K562 (cell line): ENCODE data around the gene FTH1. TPM values are rescaled to one million over a fixed set of nuclear protein-coding genes. Genes with fewer than 3 reads are reported as not detected.

Experiments used
- CBFA2T2 ChIP-seq: fragments of 450-650 bp; conservative IDR thresholded peaks from 2 replicates; pipeline ENCODE4 v1.6.1; 2017; ENCODE audit warnings: mild to moderate bottlenecking
- CHAMP1 ChIP-seq: fragments of 450-650 bp; IDR thresholded peaks from 2 replicates; pipeline ENCODE4 v1.6.1; 2016; ENCODE audit warnings: mild to moderate bottlenecking
- CREB1 ChIP-seq, 2 experiments: sonication (generic) in 1 of 2; formaldehyde crosslinking in 1 of 2; IDR thresholded peaks; 2 replicates each; pipeline versions ENCODE4 v1.6.1 to v1.8.0; 2012 to 2022; ENCODE audit warnings: inconsistent platforms in 1 of 2, mild to moderate bottlenecking in 1 of 2, missing genetic modification reagents in 1 of 2, moderate library complexity in 1 of 2
- GTF2E2 ChIP-seq: fragments of 200-800 bp; sonication (Bioruptor generic); IDR thresholded peaks from 2 replicates; pipeline ENCODE4 v1.6.1; 2016; ENCODE audit warnings: missing genetic modification characterization, missing compliant biosample characterization
- HNRNPLL ChIP-seq: fragments of 200-400 bp; formaldehyde crosslinking; IDR thresholded peaks from 2 replicates; pipeline ENCODE4 v1.6.1; 2017; ENCODE audit warnings: low read length, low read depth, mild to moderate bottlenecking; ENCODE audit not compliant: poor library complexity, severe bottlenecking
- MAZ ChIP-seq, 2 experiments: fragments of 450-650 bp in 1 of 2; sonication (generic) in 1 of 2; formaldehyde crosslinking; IDR thresholded peaks in 1 of 2; conservative IDR thresholded peaks in 1 of 2; 2 replicates each; pipeline versions ENCODE4 v1.4.0 to v1.5.0; 2020; ENCODE audit warnings: mild to moderate bottlenecking in 1 of 2, missing genetic modification reagents in 1 of 2
- MCM7 ChIP-seq, 2 experiments: fragments of 450-650 bp; IDR thresholded peaks; 2 replicates each; pipeline ENCODE4 v1.6.1; 2016 to 2018
- NFXL1 ChIP-seq: fragments of 450-650 bp; formaldehyde crosslinking; IDR thresholded peaks from 2 replicates; pipeline ENCODE4 v1.4.0; 2021; ENCODE audit warnings: mild to moderate bottlenecking
- POLR2H ChIP-seq: IDR thresholded peaks from 2 replicates; pipeline ENCODE4 v1.6.1; 2016; ENCODE audit warnings: missing genetic modification characterization, low read depth, mild to moderate bottlenecking, control low read depth, missing compliant biosample characterization, moderate library complexity
- SAP30 ChIP-seq: fragments of 200-600 bp; sonication (generic); IDR thresholded peaks from 2 replicates; pipeline ENCODE4 v1.6.1; 2012; ENCODE audit warnings: borderline replicate concordance, low read depth, mild to moderate bottlenecking, moderate library complexity, low read length, control low read depth, inconsistent platforms; ENCODE audit not compliant: insufficient read depth, poor library complexity, severe bottlenecking
- SMARCB1 ChIP-seq: IDR thresholded peaks from 2 replicates; pipeline ENCODE4 v1.6.1; 2011; ENCODE audit warnings: improper control_type of control experiment, low read depth; ENCODE audit not compliant: insufficient read length
- TBP ChIP-seq: optimal IDR thresholded peaks from 2 replicates; pipeline ENCODE3; 2011; ENCODE audit warnings: low read depth, low read length, improper control_type of control experiment
- ZNF77 ChIP-seq: fragments of 250-450 bp; sonication (Bioruptor Pico); IDR thresholded peaks from 2 replicates; pipeline ENCODE4 v1.5.0; 2020
- polyA plus RNA-seq, 8 experiments: library from polyadenylated mRNA; depleted of rRNA in 4 of 8; stranded (reverse) in 5 of 8; unstranded in 3 of 8; fragments of >200 nt; fragmentation: Nextera tagmentation in 2 of 8; fragmentation: Illumina TruSeq in 1 of 8; extraction: Ambion mirVana in 2 of 8; extraction: Trizol in 1 of 8; gene quantifications; 2 replicates each; pipeline versions ENCODE4 v1.2.1 to v1.2.3, GENCODE V29; 2011 to 2014; ENCODE audit warnings: inconsistent platforms in 1 of 8, missing spikeins in 1 of 8
- total RNA-seq, 7 experiments: library from RNA; depleted of rRNA in 6 of 7; stranded (reverse); fragments of >200 nt in 6 of 7; fragmentation: Illumina TruSeq in 2 of 7; extraction: Trizol in 2 of 7; gene quantifications; 2 replicates each; pipeline versions ENCODE4 v1.2.1 to v1.2.3, GENCODE V29; 2011 to 2021; ENCODE audit warnings: low replicate concordance in 1 of 7
- TF ChIP-seq, protein P1 (sequence below), 2 experiments: fragments of 450-650 bp in 1 of 2; sonication (generic) in 1 of 2; formaldehyde crosslinking in 1 of 2; IDR thresholded peaks; 2 replicates each; pipeline versions ENCODE4 v1.7.1 to v1.9.0; 2016 to 2022; ENCODE audit warnings: inconsistent platforms in 1 of 2, mild to moderate bottlenecking in 1 of 2, missing genetic modification reagents in 1 of 2

The FTH1 gene
- total and polyA plus RNA-seq, 9 of the 15 experiments (the other 6 are each of a cell fraction or from before 2014, with no cell fraction given): 370 to 3,146 (median 802) TPM

- TF ChIP-seq, protein P1, sequence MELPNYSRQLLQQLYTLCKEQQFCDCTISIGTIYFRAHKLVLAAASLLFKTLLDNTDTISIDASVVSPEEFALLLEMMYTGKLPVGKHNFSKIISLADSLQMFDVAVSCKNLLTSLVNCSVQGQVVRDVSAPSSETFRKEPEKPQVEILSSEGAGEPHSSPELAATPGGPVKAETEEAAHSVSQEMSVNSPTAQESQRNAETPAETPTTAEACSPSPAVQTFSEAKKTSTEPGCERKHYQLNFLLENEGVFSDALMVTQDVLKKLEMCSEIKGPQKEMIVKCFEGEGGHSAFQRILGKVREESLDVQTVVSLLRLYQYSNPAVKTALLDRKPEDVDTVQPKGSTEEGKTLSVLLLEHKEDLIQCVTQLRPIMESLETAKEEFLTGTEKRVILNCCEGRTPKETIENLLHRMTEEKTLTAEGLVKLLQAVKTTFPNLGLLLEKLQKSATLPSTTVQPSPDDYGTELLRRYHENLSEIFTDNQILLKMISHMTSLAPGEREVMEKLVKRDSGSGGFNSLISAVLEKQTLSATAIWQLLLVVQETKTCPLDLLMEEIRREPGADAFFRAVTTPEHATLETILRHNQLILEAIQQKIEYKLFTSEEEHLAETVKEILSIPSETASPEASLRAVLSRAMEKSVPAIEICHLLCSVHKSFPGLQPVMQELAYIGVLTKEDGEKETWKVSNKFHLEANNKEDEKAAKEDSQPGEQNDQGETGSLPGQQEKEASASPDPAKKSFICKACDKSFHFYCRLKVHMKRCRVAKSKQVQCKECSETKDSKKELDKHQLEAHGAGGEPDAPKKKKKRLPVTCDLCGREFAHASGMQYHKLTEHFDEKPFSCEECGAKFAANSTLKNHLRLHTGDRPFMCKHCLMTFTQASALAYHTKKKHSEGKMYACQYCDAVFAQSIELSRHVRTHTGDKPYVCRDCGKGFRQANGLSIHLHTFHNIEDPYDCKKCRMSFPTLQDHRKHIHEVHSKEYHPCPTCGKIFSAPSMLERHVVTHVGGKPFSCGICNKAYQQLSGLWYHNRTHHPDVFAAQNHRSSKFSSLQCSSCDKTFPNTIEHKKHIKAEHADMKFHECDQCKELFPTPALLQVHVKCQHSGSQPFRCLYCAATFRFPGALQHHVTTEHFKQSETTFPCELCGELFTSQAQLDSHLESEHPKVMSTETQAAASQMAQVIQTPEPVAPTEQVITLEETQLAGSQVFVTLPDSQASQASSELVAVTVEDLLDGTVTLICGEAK (IDR thresholded peaks at IDR 0.05): peak; percentile 51
- TF ChIP-seq, protein P1 (CRISPR knock-in tag; IDR thresholded peaks at IDR 0.05): no peak
- TF ChIP-seq POLR2H (tag): peak; percentile 98
- TF ChIP-seq SMARCB1: no peak
- TF ChIP-seq CHAMP1: no peak
- TF ChIP-seq GTF2E2 (tag): no peak; the same call in none of the 2 replicates
- TF ChIP-seq MCM7 (IDR thresholded peaks at IDR 0.05): no peak
- TF ChIP-seq SAP30: no peak
- TF ChIP-seq MAZ (CRISPR knock-in tag; conservative IDR thresholded peaks at IDR 0.05 in 1 of 2, IDR thresholded peaks at IDR 0.05 in 1 of 2): peak; percentile 97
- no peak for TF ChIP-seq TBP
- peak; percentile 61 for TF ChIP-seq CREB1 (IDR thresholded peaks at IDR 0.05)
- TF ChIP-seq CREB1 (CRISPR knock-in tag; IDR thresholded peaks at IDR 0.05): peak; percentile 86
- no peak for TF ChIP-seq ZNF77 (CRISPR knock-in tag)
- TF ChIP-seq HNRNPLL: peak; percentile 11
- no peak for TF ChIP-seq NFXL1 (CRISPR knock-in tag)
- TF ChIP-seq CBFA2T2: no peak
These were observed at the start of gene FTH1 (continued) for GRCh38 chr11:61967116-61967923.
